Adrenal gland (tissue), 12 donors: Measurements from ENCODE around the gene SSB. TPM values are rescaled to one million over a fixed set of nuclear protein-coding genes. Genes with fewer than 3 reads are reported as not detected.

Experiments
- DNase-seq, 7 donors: peaks; one replicate each; pipeline ENCODE4 v3.0.0-alpha.2; 2019 to 2020
- H3K27ac ChIP-seq, 5 donors: fragments of 200-600 bp; sonication (generic) in 4 of 5; 1 replicate in 3 of 5; 2 replicates in 2 of 5; pipeline versions ENCODE4 v1.5.1 to v1.8.0; 2016 to 2020; ENCODE audit warnings: mild to moderate bottlenecking in 1 of 5
- H3K27me3 ChIP-seq: fragments of 200-600 bp; 2 replicates; pipeline ENCODE4 v1.8.0; 2021
- H3K36me3 ChIP-seq, 2 donors: fragments of 200-600 bp; replicated peaks in 1 of 2; 1 replicate in 1 of 2; 2 replicates in 1 of 2; pipeline versions ENCODE4 v1.5.1 to v1.8.0; 2018 to 2022
- H3K4me1 ChIP-seq, 2 donors: fragments of 200-600 bp; replicated peaks in 1 of 2; 1 replicate in 1 of 2; 2 replicates in 1 of 2; pipeline versions ENCODE4 v1.5.1 to v1.8.0; 2018 to 2021
- H3K4me3 ChIP-seq, 4 donors: fragments of 200-600 bp; sonication (generic) in 3 of 4; one replicate each; pipeline ENCODE4 v1.5.1; 2016 to 2018
- H3K9me3 ChIP-seq, 3 donors: fragments of 200-600 bp; sonication (generic) in 1 of 3; replicated peaks in 1 of 3; 1 replicate in 2 of 3; 2 replicates in 1 of 3; pipeline versions ENCODE4 v1.5.1 to v1.8.0; 2016 to 2021
- POLR2A ChIP-seq, 2 donors: fragments of 450-650 bp; IDR thresholded peaks; one replicate each; pipeline ENCODE4 v1.6.1; 2017; ENCODE audit warnings: antibody characterized with exemption in 2 of 2, mild to moderate bottlenecking in 2 of 2, moderate library complexity in 1 of 2
- WGBS, 4 donors: extraction: QIAGEN DNeasy Blood & Tissue Kit in 2 of 4; methylation state at CpG; one replicate each; pipeline versions ENCODE4 v1.1.5 to v1.1.7; 2013 to 2017; 5-methylcytosine and 5-hydroxymethylcytosine counted together
- intact Hi-C, 2 donors: fragments of 100-400 bp; cut with DNase I; formaldehyde crosslinking; loops; one replicate each; pipeline versions ENCODE4 v1.14.1 to v1.15.0; 2022 to 2023
- polyA plus RNA-seq, 3 donors: library from polyadenylated mRNA; stranded (reverse); fragments of 200-250 nt in 2 of 3; fragments of 350-450 nt in 1 of 3; fragmentation: Illumina TruSeq in 1 of 3; extraction: RNeasy Lipid Tissue Mini Kit (QIAGEN cat#74804) in 1 of 3; gene quantifications; one replicate each; pipeline ENCODE4 v1.2.3, GENCODE V29; 2013 to 2014
- total RNA-seq, 9 donors: library from RNA; depleted of rRNA in 4 of 9; stranded (reverse); fragments of >200 nt in 4 of 9; fragments of 120-200 nt in 1 of 9; fragmentation: NEBNext Ultra II Directional in 1 of 9; extraction: Animal tissue kit (Norgen Biotek cat#: 25700) in 1 of 9; gene quantifications; one replicate each; pipeline versions ENCODE4 v1.1.0 to v1.2.4, GENCODE V29; 2013 to 2023
- TF ChIP-seq, protein P1 (sequence below), 6 experiments: fragments of 450-650 bp in 4 of 6; fragments of 200-600 bp in 2 of 6; sonication (generic) in 1 of 6; IDR thresholded peaks; 1 replicate in 5 of 6; 2 replicates in 1 of 6; pipeline versions ENCODE4 v1.5.1 to v1.8.0; 2016 to 2021; ENCODE audit warnings: antibody characterized with exemption in 6 of 6, mild to moderate bottlenecking in 2 of 6, moderate library complexity in 1 of 6
- donor health status: healthy with polysubstance abuse.
- donor health status: Bipolar disorder and iron deficiency.
- donor health status: DM: yes; HTN: yes; CAD: no.
- donor health status: DM: no; HTN: no; CAD: no.
- donor health status: DM: no; HTN: no; CAD: no.
- donor health status: DM: yes; HTN: yes; CAD: no.

SSB gene
- total and polyA plus RNA-seq, 12 donors = 30.1 to 210 (median 73.3) TPM

DNA sequence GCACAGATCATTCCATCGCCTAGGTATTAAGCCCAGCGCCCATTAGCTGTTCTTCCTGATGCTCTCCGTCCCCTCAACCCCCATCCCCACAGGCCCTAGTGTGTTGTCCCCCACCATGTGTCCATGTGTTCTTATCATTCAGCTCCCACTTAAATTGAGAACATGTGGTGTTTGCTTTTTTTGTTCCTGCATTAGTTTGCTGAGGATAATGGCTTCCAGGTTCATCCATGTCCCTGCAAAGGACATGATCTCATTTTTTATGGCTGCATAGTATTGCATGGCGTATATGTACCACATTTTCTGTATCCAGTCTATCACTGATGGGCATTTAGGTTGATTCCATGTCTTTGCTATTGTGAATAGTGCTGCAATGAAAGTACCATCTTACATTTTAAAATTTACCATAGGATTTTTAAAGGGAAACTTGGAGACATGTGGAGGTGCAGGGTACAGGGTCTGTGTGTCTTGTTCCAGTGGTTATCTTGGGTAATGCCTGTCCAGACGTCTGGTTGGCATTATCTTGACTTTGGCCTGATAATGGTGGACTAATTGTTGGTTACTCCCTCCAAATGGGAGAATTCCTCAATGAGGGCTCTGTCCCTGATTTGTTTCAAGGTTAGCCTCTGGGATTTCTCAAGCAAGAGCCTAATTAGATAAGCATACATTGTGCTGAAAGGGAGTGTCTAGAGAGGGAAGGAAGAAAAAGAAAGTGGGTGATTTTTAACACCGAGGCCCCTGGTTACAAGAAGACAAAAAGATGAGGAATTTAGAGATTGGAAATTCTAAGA, 43.4 kb upstream of the SSB start:
- intact Hi-C loops = no loop called here
- TF ChIP-seq POLR2A (IDR thresholded peaks at IDR 0.05) = no peak
- TF ChIP-seq, protein P1, sequence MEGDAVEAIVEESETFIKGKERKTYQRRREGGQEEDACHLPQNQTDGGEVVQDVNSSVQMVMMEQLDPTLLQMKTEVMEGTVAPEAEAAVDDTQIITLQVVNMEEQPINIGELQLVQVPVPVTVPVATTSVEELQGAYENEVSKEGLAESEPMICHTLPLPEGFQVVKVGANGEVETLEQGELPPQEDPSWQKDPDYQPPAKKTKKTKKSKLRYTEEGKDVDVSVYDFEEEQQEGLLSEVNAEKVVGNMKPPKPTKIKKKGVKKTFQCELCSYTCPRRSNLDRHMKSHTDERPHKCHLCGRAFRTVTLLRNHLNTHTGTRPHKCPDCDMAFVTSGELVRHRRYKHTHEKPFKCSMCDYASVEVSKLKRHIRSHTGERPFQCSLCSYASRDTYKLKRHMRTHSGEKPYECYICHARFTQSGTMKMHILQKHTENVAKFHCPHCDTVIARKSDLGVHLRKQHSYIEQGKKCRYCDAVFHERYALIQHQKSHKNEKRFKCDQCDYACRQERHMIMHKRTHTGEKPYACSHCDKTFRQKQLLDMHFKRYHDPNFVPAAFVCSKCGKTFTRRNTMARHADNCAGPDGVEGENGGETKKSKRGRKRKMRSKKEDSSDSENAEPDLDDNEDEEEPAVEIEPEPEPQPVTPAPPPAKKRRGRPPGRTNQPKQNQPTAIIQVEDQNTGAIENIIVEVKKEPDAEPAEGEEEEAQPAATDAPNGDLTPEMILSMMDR (IDR thresholded peaks at IDR 0.05) = no peak
- Histone ChIP-seq H3K9me3 (no peaks in the 10 kb centered on the region), H3K27ac (no peak overlapping the region), H3K4me1 (no peaks in the 10 kb centered on the region), H3K27me3 (no peaks in the 10 kb centered on the region), H3K36me3 (no peaks in the 10 kb centered on the region), H3K4me3 (no peak overlapping the region)
- WGBS, 4 donors = 66 to 76% (median 69%) methylated on average over 6 of the region's 6 CpGs
- DNase-seq = no peak

DNA sequence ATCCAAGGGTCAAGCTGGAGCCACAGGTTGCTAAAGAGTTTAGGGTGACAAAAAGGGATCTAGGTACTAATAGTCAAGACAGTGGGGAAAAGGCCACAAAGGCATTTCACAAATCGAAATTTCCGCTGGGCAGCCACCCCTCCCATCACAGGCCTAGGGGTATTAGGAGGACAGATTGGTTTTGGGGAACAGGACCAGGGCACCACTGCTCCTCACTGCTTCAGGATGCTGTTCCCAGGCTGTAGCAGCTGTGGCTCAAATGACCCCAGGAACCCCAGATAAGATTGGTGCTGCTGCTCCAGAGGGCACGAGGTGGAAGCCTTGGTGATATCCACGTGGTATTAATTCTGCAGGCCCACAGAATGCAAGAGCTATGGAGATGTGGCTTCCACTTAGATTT, 42.3 kb upstream of the SSB start:
- H3K36me3 ChIP-seq = no peaks in the 10 kb centered on the region
- no peak for DNase-seq
- no peaks in the 10 kb centered on the region for H3K4me1 ChIP-seq
- no peaks in the 10 kb centered on the region for H3K9me3 ChIP-seq
- no peak overlapping the region for H3K27ac ChIP-seq
- no peak for TF ChIP-seq POLR2A (IDR thresholded peaks at IDR 0.05)
- TF ChIP-seq, protein P1 (IDR thresholded peaks at IDR 0.05) = no peak
- intact Hi-C loops = no loop called here
- H3K4me3 ChIP-seq = no peak overlapping the region
- 93 to 99% (median 94%) methylated on average over 4 of the region's 4 CpGs for WGBS, 4 donors
- no peaks in the 10 kb centered on the region for H3K27me3 ChIP-seq

DNA sequence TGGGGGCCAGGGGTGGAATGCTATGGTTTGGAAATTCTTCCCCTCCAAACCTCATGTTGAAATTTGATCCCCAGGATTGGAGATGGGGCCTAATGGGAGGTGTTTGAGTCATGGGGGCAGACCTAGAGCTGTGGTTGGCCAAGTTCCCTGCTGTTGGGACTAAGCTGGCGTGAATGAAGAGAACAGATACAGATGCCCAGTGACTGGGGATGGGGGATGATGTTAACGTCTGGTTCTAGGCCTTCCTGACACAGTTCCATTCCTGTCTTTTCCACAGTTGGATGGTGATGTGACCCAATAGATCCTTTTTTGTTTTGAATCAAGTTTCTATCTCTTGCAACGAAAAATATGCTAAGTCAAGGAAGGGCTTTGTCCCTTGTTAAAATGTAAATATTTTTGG, 41.3 kb upstream of the SSB start:
- intact Hi-C loops = no loop called here
- no peaks in the 10 kb centered on the region for H3K27me3 ChIP-seq
- no peaks in the 10 kb centered on the region for H3K4me1 ChIP-seq
- no peaks in the 10 kb centered on the region for H3K9me3 ChIP-seq
- 63 to 94% (median 78%) methylated on average over 3 of the region's 3 CpGs for WGBS, 4 donors
- TF ChIP-seq POLR2A (IDR thresholded peaks at IDR 0.05) = no peak
- TF ChIP-seq, protein P1 (IDR thresholded peaks at IDR 0.05) = no peak
- H3K36me3 ChIP-seq = no peaks in the 10 kb centered on the region
- DNase-seq = no peak
- H3K4me3 ChIP-seq = no peak overlapping the region
- no peak overlapping the region for H3K27ac ChIP-seq

DNA sequence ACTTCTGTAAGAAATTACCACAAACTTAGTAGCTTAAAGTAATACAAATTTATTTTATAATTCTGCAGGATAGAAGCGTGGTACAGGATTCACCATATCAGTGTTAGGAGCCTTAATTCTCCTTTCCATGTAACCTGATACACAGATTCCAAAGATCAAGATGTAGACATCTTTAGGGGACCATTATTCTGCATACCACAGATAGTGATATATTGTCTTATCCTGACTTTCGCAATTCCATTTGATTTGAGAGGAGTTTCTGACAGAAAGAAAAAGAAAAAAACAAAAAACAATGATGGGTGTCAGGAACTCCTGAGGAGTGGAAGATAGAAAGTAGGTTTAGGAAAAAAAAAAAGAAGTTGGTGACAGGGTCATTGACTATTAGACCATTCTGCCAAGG, 40.9 kb upstream of the SSB start:
- Histone ChIP-seq H3K4me1 (no peaks in the 10 kb centered on the region), H3K4me3 (no peak overlapping the region), H3K36me3 (no peaks in the 10 kb centered on the region), H3K9me3 (no peaks in the 10 kb centered on the region), H3K27ac (no peak overlapping the region), H3K27me3 (no peaks in the 10 kb centered on the region)
- intact Hi-C loops = no loop called here
- 88 to 96% (median 90%) methylated on average over 2 of the region's 2 CpGs for WGBS, 4 donors
- no peak for DNase-seq
- TF ChIP-seq, protein P1 (IDR thresholded peaks at IDR 0.05) = no peak
- no peak for TF ChIP-seq POLR2A (IDR thresholded peaks at IDR 0.05)
